BJ (cell line): ENCODE data around the gene MMP14. TPM values are rescaled to one million over a fixed set of nuclear protein-coding genes. Genes with fewer than 3 reads are reported as not detected.

Experiments
- CTCF ChIA-PET: fragments of 350-600 bp; formaldehyde crosslinking; extraction: SDS; loops from one replicate; lab custom pipeline; 2021; ENCODE audit warnings: antibody characterized with exemption, inconsistent platforms; lab: Yijun Ruan, JAX
- POLR2A ChIA-PET: fragments of 300-600 bp; sonication (Branson Sonifier 250); formaldehyde crosslinking; extraction: SDS; loops from one replicate; lab custom pipeline; 2021; ENCODE audit warnings: antibody characterized with exemption; lab: Charles Lee
- DNase-seq: peaks from one replicate; pipeline ENCODE4 v3.0.0-alpha.2; 2011; ENCODE audit warnings: low read depth
- H3K27me3 ChIP-seq: 2 replicates; pipeline ENCODE4 v1.6.0; 2011; ENCODE audit warnings: low read length; ENCODE audit not compliant: control insufficient read depth, insufficient read depth
- H3K36me3 ChIP-seq: 2 replicates; pipeline ENCODE4 v1.5.1; 2011; ENCODE audit warnings: low read length; ENCODE audit not compliant: control insufficient read depth, insufficient read depth
- H3K4me3 ChIP-seq: 2 replicates; pipeline ENCODE4 v1.5.1; 2011; ENCODE audit warnings: low read depth, mild to moderate bottlenecking, control low read depth, low read length
- CTCF ChIP-seq: IDR thresholded peaks from 2 replicates; pipeline ENCODE4 v1.5.1; 2011; ENCODE audit warnings: low read depth, mild to moderate bottlenecking, control low read depth, inconsistent platforms, low read length, moderate library complexity; ENCODE audit not compliant: insufficient read depth
- polyA plus RNA-seq: library from polyadenylated mRNA; depleted of rRNA; stranded (reverse); fragments of >200 nt; gene quantifications from 2 replicates; pipeline ENCODE4 v1.2.3, GENCODE V29; 2011

The MMP14 gene
- polyA plus RNA-seq, 1 experiment, result 592 TPM

- no peak for DNase-seq
- ChIA-PET POLR2A (interaction anchor here (0.6 to 1.6 kb wide), 4 partner anchors 10 to 34 kb away, joined by 5 to 8 read pairs (median 6); no protein-coding TSS in a partner anchor), CTCF (interaction anchor here (0.7 to 9.9 kb wide), 9 partner anchors 10 to 465 kb away, joined by 3 to 246 read pairs (median 6); partner anchors contain the start of genes OXA1L and RBM23)
- no peak for TF ChIP-seq CTCF
- no peaks in the 10 kb centered on the region for H3K27me3 ChIP-seq
- H3K36me3 ChIP-seq, result peaks cover 24% of the 10 kb centered on the region
- peak overlapping the region; percentile 83 for H3K4me3 ChIP-seq
Measured at GRCh38 chr14:22837750-22838538, 1.6 kb downstream of the MMP14 start.

- peak overlapping the region; percentile 83 for H3K4me3 ChIP-seq
- ChIA-PET POLR2A (interaction anchor here (1.1 kb wide), 1 partner anchor 13 kb away, joined by 21 read pairs; no protein-coding TSS in a partner anchor), CTCF (interaction anchor here (0.7 to 9.9 kb wide), 6 partner anchors 11 to 464 kb away, joined by 3 to 246 read pairs (median 5); partner anchors contain the start of gene OXA1L)
- H3K36me3 ChIP-seq, result peaks cover 31% of the 10 kb centered on the region
- no peak for TF ChIP-seq CTCF
- no peaks in the 10 kb centered on the region for H3K27me3 ChIP-seq
- peak; percentile 21 for DNase-seq
Measured at GRCh38 chr14:22838631-22839041, 2.3 kb downstream of the MMP14 start.

- peaks cover 34% of the 10 kb centered on the region for H3K36me3 ChIP-seq
- DNase-seq, result no peak
- TF ChIP-seq CTCF, result no peak
- ChIA-PET CTCF (interaction anchor here (1.3 to 9.9 kb wide), 4 partner anchors 12 to 91 kb away, joined by 4 to 246 read pairs (median 46); no protein-coding TSS in a partner anchor), POLR2A (interaction anchor here (1.1 kb wide), 1 partner anchor 12 kb away, joined by 21 read pairs; no protein-coding TSS in a partner anchor)
- no peaks in the 10 kb centered on the region for H3K27me3 ChIP-seq
- H3K4me3 ChIP-seq, result peak overlapping the region; percentile 83
Measured at GRCh38 chr14:22839159-22839779, 2.9 kb downstream of the MMP14 start.

GRCh38 chr14:22841311-22841710, 4.9 kb downstream of the MMP14 start:
- POLR2A ChIA-PET, result interaction anchor here (0.6 kb wide), 1 partner anchor 30 kb away, joined by 3 read pairs; the partner anchor contains the start of gene LRP10

More at GRCh38 chr14:22841311-22841710, 4.9 kb downstream of the MMP14 start:
- Histone ChIP-seq H3K27me3 (no peaks in the 10 kb centered on the region), H3K4me3 (no peak overlapping the region), H3K36me3 (peaks cover 53% of the 10 kb centered on the region)
- DNase-seq, result no peak
- TF ChIP-seq CTCF, result no peak
- CTCF ChIA-PET, result interaction anchor here (9.8 to 9.9 kb wide), 2 partner anchors 10 to 20 kb away, joined by 86 to 246 read pairs; no protein-coding TSS in a partner anchor
